Stimulated activated CD4-positive, alpha-beta T cell treated with anti-CD3 and anti-CD28 coated beads, Interleukin-12 subunit alpha, Interleukin-12 subunit beta, amount 100 ng/mL, for 4 hours (primary cell): ENCODE measurements around the gene SIVA1.
"Not testable (repeated sequence)": the region's sequence is repeated elsewhere in the genome, so short reads cannot be mapped to it uniquely, and the experiment has no call there.

Experiments used
- DNase-seq: peaks from one replicate; pipeline ENCODE4 v3.0.0-alpha.2; 2020

Gene SIVA1

GRCh38 chr14:104721505-104722431 is 31.2 kb upstream of the SIVA1 start:
- no peak for DNase-seq

- DNase-seq, result no peak
These were observed 29.9 kb upstream of the SIVA1 start for GRCh38 chr14:104722938-104723650.

GRCh38 chr14:104723651-104724406 is 29.1 kb upstream of the SIVA1 start, which contains the start of gene ADSS1:
Gene ADSS1 (plus strand): TSS chr14:104724229. CDS start chr14:104724271, 42 bp downstream.
- peak; percentile 56 for DNase-seq

GRCh38 chr14:104724407-104724980 is 28.5 kb upstream of the SIVA1 start:
- DNase-seq, result no peak

- no peak for DNase-seq
These were observed 27.8 kb upstream of the SIVA1 start for GRCh38 chr14:104724981-104725771.

GRCh38 chr14:104725772-104726548 is 27.0 kb upstream of the SIVA1 start:
- no peak for DNase-seq

GRCh38 chr14:104726600-104727451 is 26.1 kb upstream of the SIVA1 start:
- DNase-seq, result no peak

GRCh38 chr14:104728631-104729030 is 24.3 kb upstream of the SIVA1 start:
- DNase-seq, result no peak

GRCh38 chr14:104729176-104729834 is 23.6 kb upstream of the SIVA1 start:
- DNase-seq, result not testable (repeated sequence)

- no peak for DNase-seq
These were observed 23.1 kb upstream of the SIVA1 start for GRCh38 chr14:104729835-104730181.

GRCh38 chr14:104730487-104730886 is 22.5 kb upstream of the SIVA1 start:
- DNase-seq, result no peak

- DNase-seq, result no peak
These were observed 21.3 kb upstream of the SIVA1 start for GRCh38 chr14:104731320-104732294.

- no peak for DNase-seq
These were observed 20.6 kb upstream of the SIVA1 start for GRCh38 chr14:104732355-104732804.

GRCh38 chr14:104732931-104733681 is 19.8 kb upstream of the SIVA1 start:
- no peak for DNase-seq

GRCh38 chr14:104734051-104734587 is 18.8 kb upstream of the SIVA1 start:
- DNase-seq, result no peak

- no peak for DNase-seq
These were observed 18.4 kb upstream of the SIVA1 start for GRCh38 chr14:104734601-104734990.
